Stimulated activated CD8-positive, alpha-beta memory T cell treated with anti-CD3 and anti-CD28 coated beads, Interleukin-7, amount 100 ng/mL, for 1 hour (primary cell): ENCODE results near the gene NUTF2.
"Not testable (repeated sequence)": the region's sequence is repeated elsewhere in the genome, so short reads cannot be mapped to it uniquely, and the experiment has no call there.

Source experiments
- DNase-seq, 2 donors: peaks; one replicate each; pipeline ENCODE4 v3.0.0-alpha.2; 2020; ENCODE audit warnings: low read depth in 2 of 2

NUTF2 gene

GRCh38 chr16:67864044-67864443 is 17.3 kb downstream of the NUTF2 start:
- not testable (repeated sequence) for DNase-seq

GRCh38 chr16:67864594-67864993 is 17.9 kb downstream of the NUTF2 start:
- DNase-seq: no peak

GRCh38 chr16:67865318-67865717 is 18.6 kb downstream of the NUTF2 start:
- no peak for DNase-seq

GRCh38 chr16:67868290-67868689 is 21.6 kb downstream of the NUTF2 start:
- no peak for DNase-seq

- DNase-seq: no peak
Observed at GRCh38 chr16:67869653-67870052, 22.9 kb downstream of the NUTF2 start.

GRCh38 chr16:67871256-67871655 is 24.5 kb downstream of the NUTF2 start:
- DNase-seq: no peak

- DNase-seq: no peak
Observed at GRCh38 chr16:67872131-67872630, 25.4 kb downstream of the NUTF2 start.

GRCh38 chr16:67872631-67873434 is 26.1 kb downstream of the NUTF2 start, which contains the start of gene EDC4:
EDC4 (plus strand) TSS chr16:67873052; CDS start chr16:67873262, 210 bp downstream.
- DNase-seq: peak; percentile 76 to 80

- DNase-seq: no peak
Observed at GRCh38 chr16:67873435-67874370, 27.0 kb downstream of the NUTF2 start.

GRCh38 chr16:67874372-67874771 is 27.6 kb downstream of the NUTF2 start:
- DNase-seq: no peak

- DNase-seq: no peak
Observed at GRCh38 chr16:67877064-67877463, 30.3 kb downstream of the NUTF2 start.

- no peak for DNase-seq
Observed at GRCh38 chr16:67878232-67878631, 31.5 kb downstream of the NUTF2 start.

GRCh38 chr16:67878846-67879245 is 32.1 kb downstream of the NUTF2 start:
- DNase-seq: no peak

- DNase-seq: no peak
Observed at GRCh38 chr16:67879462-67879861, 32.7 kb downstream of the NUTF2 start.

GRCh38 chr16:67879936-67880335 is 33.2 kb downstream of the NUTF2 start:
- DNase-seq: no peak

- no peak for DNase-seq
Observed at GRCh38 chr16:67880584-67880983, 33.9 kb downstream of the NUTF2 start.

GRCh38 chr16:67881621-67882161 is 35.0 kb downstream of the NUTF2 start:
- DNase-seq: no peak

GRCh38 chr16:67882374-67883145 is 35.8 kb downstream of the NUTF2 start:
- no peak for DNase-seq

GRCh38 chr16:67883146-67883871 is 36.6 kb downstream of the NUTF2 start:
- no peak for DNase-seq

- DNase-seq: peak; percentile 48 to 57
Observed at GRCh38 chr16:67883872-67884261, 37.1 kb downstream of the NUTF2 start.

- no peak for DNase-seq
Observed at GRCh38 chr16:67884684-67885083, 38.0 kb downstream of the NUTF2 start, which contains the start of gene NRN1L. NRN1L (plus strand) TSS chr16:67884885; CDS start chr16:67884904, 19 bp downstream.
